HepG2 (cell line): ENCODE data around the gene COMMD7. TPM values are rescaled to one million over a fixed set of nuclear protein-coding genes. Genes with fewer than 3 reads are reported as not detected.
A peak's percentile ranks its signal among the peaks of the same experiment; 100 is the strongest.

Source experiments
- ARID5B ChIP-seq: IDR thresholded peaks from 2 replicates; pipeline ENCODE4 v1.4.0; 2020; ENCODE audit warnings: mild to moderate bottlenecking, missing genetic modification reagents
- ATRX ChIP-seq: sonication (generic); formaldehyde crosslinking; IDR thresholded peaks from 2 replicates; pipeline ENCODE4 v1.4.0; 2020; ENCODE audit warnings: missing genetic modification reagents, borderline replicate concordance
- CREB1 ChIP-seq, 2 experiments: fragments of 450-650 bp in 1 of 2; IDR thresholded peaks; 2 replicates each; pipeline ENCODE4 v1.6.1; 2016 to 2017; ENCODE audit warnings: control low read depth in 1 of 2, mild to moderate bottlenecking in 1 of 2, missing compliant biosample characterization in 1 of 2, missing genetic modification characterization in 1 of 2
- GATAD1 ChIP-seq: IDR thresholded peaks from 2 replicates; pipeline ENCODE4 v1.6.1; 2016; ENCODE audit warnings: missing genetic modification reagents, missing compliant biosample characterization
- HDAC1 ChIP-seq: sonication (generic); formaldehyde crosslinking; IDR thresholded peaks from 2 replicates; pipeline ENCODE4 v1.5.1; 2020; ENCODE audit warnings: mild to moderate bottlenecking, missing genetic modification reagents
- HOXA3 ChIP-seq: sonication (generic); formaldehyde crosslinking; IDR thresholded peaks from 2 replicates; pipeline ENCODE4 v1.5.0; 2020; ENCODE audit warnings: missing genetic modification reagents
- MAFK ChIP-seq, 2 experiments: IDR thresholded peaks in 1 of 2; conservative IDR thresholded peaks in 1 of 2; 2 replicates each; pipeline ENCODE4 v1.6.1; 2011; ENCODE audit warnings: improper control_type of control experiment in 2 of 2, low read length in 2 of 2
- MXI1 ChIP-seq: IDR thresholded peaks from 3 replicates; pipeline ENCODE4 v1.6.1; 2012; ENCODE audit warnings: low read depth, low read length, inconsistent platforms, borderline replicate concordance
- NCOR1 ChIP-seq: fragments of 200-600 bp; sonication (generic); IDR thresholded peaks from 2 replicates; pipeline ENCODE4 v1.7.0; 2017; ENCODE audit warnings: antibody characterized with exemption, low read length, borderline replicate concordance
- NFE2 ChIP-seq: sonication (generic); formaldehyde crosslinking; IDR thresholded peaks from 2 replicates; pipeline ENCODE4 v1.4.0; 2020; ENCODE audit warnings: missing genetic modification reagents
- PBX2 ChIP-seq: IDR thresholded peaks from 2 replicates; pipeline ENCODE4 v1.6.1; 2016; ENCODE audit warnings: control low read depth
- PTBP1 ChIP-seq: fragments of 200-400 bp; formaldehyde crosslinking; IDR thresholded peaks from 2 replicates; pipeline ENCODE4 v1.6.1; 2018; ENCODE audit warnings: low read length, low read depth; ENCODE audit not compliant: poor library complexity, severe bottlenecking
- RFX3 ChIP-seq: IDR thresholded peaks from 2 replicates; pipeline ENCODE4 v1.6.1; 2016; ENCODE audit warnings: missing biosample characterization, missing genetic modification reagents
- TBX2 ChIP-seq: sonication (generic); formaldehyde crosslinking; IDR thresholded peaks from 2 replicates; pipeline ENCODE4 v1.5.0; 2020; ENCODE audit warnings: missing genetic modification reagents, mild to moderate bottlenecking, borderline replicate concordance
- ZNF205 ChIP-seq: IDR thresholded peaks from 2 replicates; pipeline ENCODE4 v1.6.1; 2018; ENCODE audit warnings: missing biosample characterization, missing genetic modification reagents
- ZNF230 ChIP-seq: sonication (generic); formaldehyde crosslinking; IDR thresholded peaks from 2 replicates; pipeline ENCODE4 v1.4.0; 2020; ENCODE audit warnings: mild to moderate bottlenecking, missing genetic modification reagents
- ZNF441 ChIP-seq: sonication (generic); formaldehyde crosslinking; IDR thresholded peaks from 2 replicates; pipeline ENCODE4 v1.7.0; 2021; ENCODE audit warnings: missing genetic modification reagents, borderline replicate concordance
- ZNF629 ChIP-seq: sonication (generic); formaldehyde crosslinking; conservative IDR thresholded peaks from 2 replicates; pipeline ENCODE4 v1.5.0; 2020; ENCODE audit warnings: missing genetic modification reagents
- ZNF770 ChIP-seq: sonication (generic); formaldehyde crosslinking; IDR thresholded peaks from 2 replicates; pipeline ENCODE4 v1.5.0; 2020; ENCODE audit warnings: mild to moderate bottlenecking, missing genetic modification reagents
- ZSCAN25 ChIP-seq: sonication (generic); formaldehyde crosslinking; IDR thresholded peaks from 2 replicates; pipeline ENCODE4 v1.8.0; 2022; ENCODE audit warnings: mild to moderate bottlenecking, missing genetic modification reagents
- polyA plus RNA-seq, 8 experiments: library from polyadenylated mRNA; depleted of rRNA in 3 of 8; stranded (reverse) in 7 of 8; unstranded in 1 of 8; fragments of >200 nt; fragmentation: Illumina TruSeq in 4 of 8; extraction: Trizol in 4 of 8; gene quantifications; 2 replicates each; pipeline versions ENCODE4 v1.2.1 to v1.2.3, GENCODE V29; 2011 to 2016; ENCODE audit warnings: low read depth in 4 of 8, missing spikeins in 1 of 8, mixed read lengths in 1 of 8; ENCODE audit not compliant: insufficient read depth in 1 of 8
- total RNA-seq, 5 experiments: library from RNA; depleted of rRNA; stranded (reverse); fragments of >200 nt; fragmentation: Illumina TruSeq; extraction: Trizol; gene quantifications; 2 replicates each; pipeline ENCODE4 v1.2.3, GENCODE V29; 2016; ENCODE audit warnings: low read depth in 1 of 5
- TF ChIP-seq, protein P1 (sequence below): sonication (generic); formaldehyde crosslinking; IDR thresholded peaks from 2 replicates; pipeline ENCODE4 v1.4.0; 2020; ENCODE audit warnings: missing genetic modification reagents
- TF ChIP-seq, protein P2 (sequence below): fragments of 450-650 bp; IDR thresholded peaks from 2 replicates; pipeline ENCODE4 v1.6.1; 2017

The COMMD7 gene
- total and polyA plus RNA-seq, 2 of the 13 experiments (the other 11 are each of a cell fraction or from before 2014, with no cell fraction given) = 42.1 to 53.3 TPM

- TF ChIP-seq, protein P1, sequence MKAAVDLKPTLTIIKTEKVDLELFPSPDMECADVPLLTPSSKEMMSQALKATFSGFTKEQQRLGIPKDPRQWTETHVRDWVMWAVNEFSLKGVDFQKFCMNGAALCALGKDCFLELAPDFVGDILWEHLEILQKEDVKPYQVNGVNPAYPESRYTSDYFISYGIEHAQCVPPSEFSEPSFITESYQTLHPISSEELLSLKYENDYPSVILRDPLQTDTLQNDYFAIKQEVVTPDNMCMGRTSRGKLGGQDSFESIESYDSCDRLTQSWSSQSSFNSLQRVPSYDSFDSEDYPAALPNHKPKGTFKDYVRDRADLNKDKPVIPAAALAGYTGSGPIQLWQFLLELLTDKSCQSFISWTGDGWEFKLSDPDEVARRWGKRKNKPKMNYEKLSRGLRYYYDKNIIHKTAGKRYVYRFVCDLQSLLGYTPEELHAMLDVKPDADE = no peak
- TF ChIP-seq ZNF441 (CRISPR knock-in tag) (no peak), CREB1 (IDR thresholded peaks at IDR 0.05) (no peak), CREB1 (CRISPR knock-in tag; IDR thresholded peaks at IDR 0.05) (no peak), PTBP1 (no peak), ATRX (CRISPR knock-in tag) (no peak), ZNF770 (CRISPR knock-in tag) (no peak; the same call in 1 of the 2 replicates), NCOR1 (no peak), ZNF629 (CRISPR knock-in tag) (no peak), MXI1 (0 out of 3 replicates have a peak, but pooled peaks have one; percentile 21), ZNF205 (CRISPR knock-in tag) (peak; percentile 54; the same call in 1 of the 2 replicates), ARID5B (CRISPR knock-in tag) (peak; percentile 21; the same call in 1 of the 2 replicates), NFE2 (CRISPR knock-in tag) (no peak), HDAC1 (CRISPR knock-in tag) (no peak), ZSCAN25 (CRISPR knock-in tag) (peak; percentile 67; the same call in 1 of the 2 replicates), GATAD1 (CRISPR knock-in tag) (no peak), MAFK (conservative IDR thresholded peaks at IDR 0.05 in 1 of 2, IDR thresholded peaks at IDR 0.05 in 1 of 2; ENCODE audit: low read length in 2 of 2) (peak; percentile 8 to 27; a peak in 1 of 4 replicates), ZNF230 (CRISPR knock-in tag) (no peak), HOXA3 (CRISPR knock-in tag) (0 out of 2 replicates have a peak, but pooled peaks have one; percentile 9), PBX2 (CRISPR knock-in tag) (no peak), TBX2 (CRISPR knock-in tag) (no peak), RFX3 (CRISPR knock-in tag) (no peak; the same call in 1 of the 2 replicates)
- TF ChIP-seq, protein P2, sequence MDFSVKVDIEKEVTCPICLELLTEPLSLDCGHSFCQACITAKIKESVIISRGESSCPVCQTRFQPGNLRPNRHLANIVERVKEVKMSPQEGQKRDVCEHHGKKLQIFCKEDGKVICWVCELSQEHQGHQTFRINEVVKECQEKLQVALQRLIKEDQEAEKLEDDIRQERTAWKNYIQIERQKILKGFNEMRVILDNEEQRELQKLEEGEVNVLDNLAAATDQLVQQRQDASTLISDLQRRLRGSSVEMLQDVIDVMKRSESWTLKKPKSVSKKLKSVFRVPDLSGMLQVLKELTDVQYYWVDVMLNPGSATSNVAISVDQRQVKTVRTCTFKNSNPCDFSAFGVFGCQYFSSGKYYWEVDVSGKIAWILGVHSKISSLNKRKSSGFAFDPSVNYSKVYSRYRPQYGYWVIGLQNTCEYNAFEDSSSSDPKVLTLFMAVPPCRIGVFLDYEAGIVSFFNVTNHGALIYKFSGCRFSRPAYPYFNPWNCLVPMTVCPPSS = no peak
Observed at GRCh38 chr20:32674362-32674789, 68.9 kb downstream of the COMMD7 start (continued).
